Activated naive CD4-positive, alpha-beta T cell treated with anti-CD3 and anti-CD28 coated beads, Interleukin-2, amount 10 ng/mL, durations not matched to agents 5 hours and 36 hours (primary cell): ENCODE data around the gene GP1BB. TPM values are rescaled to one million over a fixed set of nuclear protein-coding genes. Genes with fewer than 3 reads are reported as not detected.

Experiments used
- total RNA-seq, 2 experiments: library from RNA; stranded (reverse); gene quantifications; one replicate each; pipeline ENCODE4 v1.2.3, GENCODE V29; 2021

Gene GP1BB
- not detected for total RNA-seq

DNA sequence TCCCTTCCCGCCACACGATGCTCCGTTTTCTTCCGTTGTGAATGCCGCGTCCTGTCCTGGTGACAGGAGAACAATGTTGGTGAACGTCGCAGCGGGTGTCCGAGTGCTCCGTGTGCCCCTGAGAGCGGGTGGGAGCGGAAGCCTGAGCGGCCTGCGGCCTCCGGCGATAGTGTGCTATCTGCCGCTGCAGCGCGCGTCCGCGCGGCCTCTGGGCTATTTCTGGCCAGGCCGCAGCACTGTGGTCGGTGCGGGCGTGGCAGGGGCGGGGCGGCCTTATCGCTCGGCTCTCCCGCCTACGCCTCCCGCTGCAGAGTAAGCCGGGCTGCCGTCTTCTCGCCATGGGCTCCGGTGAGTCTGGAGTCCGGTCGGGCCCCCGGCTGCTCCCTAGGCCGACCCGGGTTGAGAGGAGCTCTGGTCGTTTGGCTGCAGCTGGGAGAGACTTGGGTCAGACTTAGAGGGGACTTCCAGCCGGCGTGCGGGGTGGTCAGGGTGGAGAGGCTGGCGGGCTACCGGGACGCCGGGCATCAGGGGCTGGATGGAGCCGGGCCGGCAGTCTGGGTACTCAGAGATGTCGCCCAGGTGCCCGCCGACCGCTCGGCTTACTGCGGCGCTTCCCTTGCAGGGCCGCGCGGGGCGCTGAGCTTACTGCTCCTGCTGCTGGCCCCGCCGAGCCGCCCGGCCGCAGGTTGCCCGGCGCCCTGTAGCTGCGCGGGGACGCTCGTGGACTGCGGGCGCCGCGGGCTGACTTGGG lies at the start of gene GP1BB:
Gene GP1BB (plus strand): TSS at position 308 of the 751 bp plus-strand sequence. CDS start 31 bp downstream, at position 339.

DNA sequence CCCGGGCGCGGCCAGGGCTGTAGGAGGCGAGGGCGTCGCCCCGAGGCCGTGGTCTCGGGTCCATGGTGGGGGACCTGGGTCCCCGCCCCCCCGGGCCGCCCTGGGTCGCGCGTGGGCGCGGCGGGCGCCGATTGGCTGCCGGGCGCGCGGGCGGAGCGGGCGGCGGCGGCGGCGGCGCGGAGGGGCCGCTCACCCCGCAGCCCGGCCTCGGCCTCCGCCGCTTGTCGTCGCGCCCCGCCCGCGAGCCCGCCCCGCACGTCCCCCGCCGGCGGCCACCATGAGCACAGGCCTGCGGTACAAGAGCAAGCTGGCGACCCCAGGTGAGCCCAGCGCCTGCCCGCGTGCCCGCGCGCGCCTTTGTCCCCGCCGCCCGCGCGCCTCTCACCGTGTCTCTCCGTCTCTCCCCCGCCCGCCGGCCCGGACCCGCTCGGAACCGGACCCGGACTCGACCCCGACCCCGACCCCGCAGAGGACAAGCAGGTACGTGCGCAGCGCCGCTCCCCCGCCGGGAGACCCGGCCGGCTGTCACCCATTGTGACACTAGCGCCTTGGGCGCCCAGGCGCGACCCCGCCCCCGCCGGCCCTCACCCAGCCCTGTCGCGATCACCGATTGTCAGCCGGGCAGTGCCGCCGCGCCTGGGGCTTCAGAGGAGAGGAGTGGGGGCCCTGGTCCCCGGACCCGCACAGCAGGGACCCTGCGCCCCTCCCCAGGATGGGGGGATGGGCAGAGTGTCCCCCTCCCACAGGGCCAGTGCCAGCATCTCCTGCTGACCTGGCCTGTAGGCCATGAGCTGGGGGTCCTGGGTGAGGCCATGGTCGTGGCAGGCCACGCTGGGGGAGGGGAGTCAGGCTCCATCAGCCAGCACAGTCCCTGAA lies 8.8 kb upstream of the GP1BB start, which contains the start of gene SEPTIN5:
Gene SEPTIN5 (plus strand): TSS at position 192 of the 876 bp plus-strand sequence. CDS start 86 bp downstream, at position 278.

DNA sequence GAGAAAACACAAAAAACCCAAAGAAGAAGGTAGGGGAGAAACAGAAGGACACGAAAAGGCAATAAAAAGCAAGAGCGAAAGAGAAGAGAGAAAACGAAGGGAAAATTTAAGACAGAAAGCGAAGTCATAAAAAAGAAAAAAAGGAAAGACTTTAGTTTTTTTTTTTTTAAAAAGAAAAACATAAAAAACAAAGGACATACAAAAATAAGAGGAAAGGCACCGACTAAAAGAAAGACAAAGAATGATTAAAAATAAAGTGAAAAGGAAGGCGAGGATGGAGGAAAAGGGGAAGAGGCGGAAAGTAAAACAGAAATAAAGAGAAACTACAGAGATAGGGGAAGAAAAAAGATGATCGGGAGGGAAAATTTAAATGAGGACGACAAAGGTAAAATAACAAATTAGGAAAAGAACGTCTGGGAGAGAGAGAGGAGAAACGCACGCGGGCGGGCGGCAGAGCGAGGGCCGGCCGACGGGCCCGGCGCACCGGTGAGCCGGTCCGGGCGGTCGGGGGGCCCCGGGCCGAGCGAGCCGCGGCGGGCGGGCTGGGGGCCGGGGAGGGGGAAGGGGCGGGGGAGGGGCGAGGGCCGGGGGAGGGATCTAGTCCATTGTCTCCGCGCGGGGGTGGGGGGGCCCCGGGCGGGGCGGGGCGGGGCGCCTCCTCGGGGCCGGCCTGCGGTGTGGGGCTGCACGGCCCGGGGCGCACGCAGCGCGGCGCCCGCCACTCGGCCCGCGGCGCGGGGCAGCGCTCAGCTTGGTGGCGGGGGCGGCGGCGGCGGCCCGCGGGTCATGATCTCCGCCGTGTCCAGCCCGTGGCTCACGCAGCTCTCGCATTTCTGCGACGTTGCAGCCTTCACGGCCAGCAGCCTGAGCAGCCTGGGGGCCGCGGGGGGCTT lies 37.0 kb downstream of the GP1BB start, which contains the start of gene TBX1:
Gene TBX1 (plus strand): TSS at position 721 of the 893 bp plus-strand sequence. CDS start 66 bp downstream, at position 787.

Other genes starting within 250 kb of the GP1BB start
- gene UFD1, start 244.3 kb upstream of the GP1BB start, total RNA-seq: 10 to 100 TPM; 58.7 to 63.8 TPM
- gene CDC45, start 243.6 kb upstream of the GP1BB start, total RNA-seq: 10 to 100 TPM; 47.1 to 47.9 TPM
- gene CLDN5, start 199.1 kb upstream of the GP1BB start, total RNA-seq: 1 to 10 TPM; 4.8 to 4.9 TPM
- under 1 TPM in 1 of 2 experiments, not detected in 1; 0.29 TPM for gene SEPTIN5, start 9.0 kb upstream of the GP1BB start, total RNA-seq
- gene TBX1, start 37.2 kb downstream of the GP1BB start, total RNA-seq: not detected
- 1 to 10 TPM; 6.5 to 7.1 TPM for gene GNB1L, start 131.3 kb downstream of the GP1BB start, total RNA-seq
- gene RTL10, start 131.3 kb downstream of the GP1BB start, total RNA-seq: 10 to 100 TPM; 21.3 to 22.0 TPM
- gene COMT, start 218.2 kb downstream of the GP1BB start, total RNA-seq: 10 to 100 TPM; 64.4 to 66.3 TPM
- gene TXNRD2, start 218.3 kb downstream of the GP1BB start, total RNA-seq: 10 to 100 TPM; 16.7 to 17.0 TPM